CD4-positive, alpha-beta T cell treated with Interleukin-12 subunit alpha and Interleukin-12 subunit beta, for 1 hour (primary cell): ENCODE data around the gene PLP1.
"Not testable (repeated sequence)": the region's sequence is repeated elsewhere in the genome, so short reads cannot be mapped to it uniquely, and the experiment has no call there.

ENCODE experiments used
- DNase-seq: peaks from one replicate; pipeline ENCODE4 v3.0.0-alpha.2; 2020

The PLP1 gene

GRCh38 chrX:103781706-103782105, 5.1 kb downstream of the PLP1 start:
- DNase-seq, result no peak

- no peak for DNase-seq
Observed at GRCh38 chrX:103782640-103783039, 6.0 kb downstream of the PLP1 start.

GRCh38 chrX:103783196-103783595, 6.6 kb downstream of the PLP1 start:
- no peak for DNase-seq

GRCh38 chrX:103783971-103784370, 7.3 kb downstream of the PLP1 start:
- DNase-seq, result no peak

- no peak for DNase-seq
Observed at GRCh38 chrX:103789004-103789403, 12.4 kb downstream of the PLP1 start.

- no peak for DNase-seq
Observed at GRCh38 chrX:103791228-103791627, 14.6 kb downstream of the PLP1 start.

- no peak for DNase-seq
Observed at GRCh38 chrX:103791826-103792485, 15.3 kb downstream of the PLP1 start.

GRCh38 chrX:103792916-103793544, 16.4 kb downstream of the PLP1 start:
- DNase-seq, result no peak

GRCh38 chrX:103793545-103793940, 16.9 kb downstream of the PLP1 start:
- DNase-seq, result no peak

- no peak for DNase-seq
Observed at GRCh38 chrX:103794119-103794518, 17.5 kb downstream of the PLP1 start.

- no peak for DNase-seq
Observed at GRCh38 chrX:103797691-103798090, 21.1 kb downstream of the PLP1 start.

GRCh38 chrX:103800318-103800717, 23.7 kb downstream of the PLP1 start:
- DNase-seq, result no peak

GRCh38 chrX:103805860-103806259, 29.2 kb downstream of the PLP1 start:
- no peak for DNase-seq

- no peak for DNase-seq
Observed at GRCh38 chrX:103806862-103807474, 30.3 kb downstream of the PLP1 start.

GRCh38 chrX:103811858-103812257, 35.2 kb downstream of the PLP1 start:
- no peak for DNase-seq

GRCh38 chrX:103817101-103817500, 40.5 kb downstream of the PLP1 start:
- not testable (repeated sequence) for DNase-seq

- DNase-seq, result peak; percentile 62
Observed at GRCh38 chrX:103817502-103817901, 40.9 kb downstream of the PLP1 start.

GRCh38 chrX:103818842-103819619, 42.4 kb downstream of the PLP1 start:
- DNase-seq, result no peak

- DNase-seq, result not testable (repeated sequence)
Observed at GRCh38 chrX:103820802-103821201, 44.2 kb downstream of the PLP1 start.

GRCh38 chrX:103823591-103823990, 47.0 kb downstream of the PLP1 start:
- DNase-seq, result no peak

- no peak for DNase-seq
Observed at GRCh38 chrX:103825881-103826280, 49.2 kb downstream of the PLP1 start.

- no peak for DNase-seq
Observed at GRCh38 chrX:103828529-103828928, 51.9 kb downstream of the PLP1 start.

GRCh38 chrX:103830848-103831247, 54.2 kb downstream of the PLP1 start:
- no peak for DNase-seq
